Fibroblast of lung (primary cell): Measurements from ENCODE around the gene DSCAML1.

Experiments
- EZH2 ChIP-seq: IDR thresholded peaks from 2 replicates; pipeline ENCODE4 v1.5.1; 2012; ENCODE audit warnings: low read length, control low read depth, mild to moderate bottlenecking; ENCODE audit errors: missing control alignments
- TF ChIP-seq, protein P1 (sequence below), 2 donors: IDR thresholded peaks in 1 of 2; conservative IDR thresholded peaks in 1 of 2; 1 replicate in 1 of 2; 2 replicates in 1 of 2; pipeline ENCODE4 v1.5.1; 2011 to 2012; ENCODE audit warnings: low read length in 2 of 2, control low read depth in 1 of 2, inconsistent platforms in 1 of 2, low read depth in 1 of 2, mild to moderate bottlenecking in 1 of 2

DNA sequence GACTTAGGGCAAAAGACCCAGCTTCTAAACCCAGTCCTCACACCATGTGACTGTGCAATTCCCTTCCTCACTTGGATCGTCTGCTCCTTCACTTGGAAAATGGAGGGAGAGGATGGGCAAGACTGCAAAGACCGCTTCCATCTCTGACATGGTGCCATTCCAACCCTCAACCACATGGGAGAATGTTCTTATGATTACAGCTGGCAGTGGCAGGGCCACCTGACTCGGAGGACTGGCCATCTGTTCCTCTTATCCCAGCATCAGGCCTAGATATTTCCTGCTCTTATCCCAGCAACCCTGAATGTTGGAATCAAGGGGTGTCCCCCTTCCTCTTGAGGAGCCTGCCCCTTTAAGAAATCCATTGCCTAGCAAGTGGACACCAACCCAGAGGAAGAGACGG is 15.4 kb downstream of the DSCAML1 start:
- TF ChIP-seq, protein P1, sequence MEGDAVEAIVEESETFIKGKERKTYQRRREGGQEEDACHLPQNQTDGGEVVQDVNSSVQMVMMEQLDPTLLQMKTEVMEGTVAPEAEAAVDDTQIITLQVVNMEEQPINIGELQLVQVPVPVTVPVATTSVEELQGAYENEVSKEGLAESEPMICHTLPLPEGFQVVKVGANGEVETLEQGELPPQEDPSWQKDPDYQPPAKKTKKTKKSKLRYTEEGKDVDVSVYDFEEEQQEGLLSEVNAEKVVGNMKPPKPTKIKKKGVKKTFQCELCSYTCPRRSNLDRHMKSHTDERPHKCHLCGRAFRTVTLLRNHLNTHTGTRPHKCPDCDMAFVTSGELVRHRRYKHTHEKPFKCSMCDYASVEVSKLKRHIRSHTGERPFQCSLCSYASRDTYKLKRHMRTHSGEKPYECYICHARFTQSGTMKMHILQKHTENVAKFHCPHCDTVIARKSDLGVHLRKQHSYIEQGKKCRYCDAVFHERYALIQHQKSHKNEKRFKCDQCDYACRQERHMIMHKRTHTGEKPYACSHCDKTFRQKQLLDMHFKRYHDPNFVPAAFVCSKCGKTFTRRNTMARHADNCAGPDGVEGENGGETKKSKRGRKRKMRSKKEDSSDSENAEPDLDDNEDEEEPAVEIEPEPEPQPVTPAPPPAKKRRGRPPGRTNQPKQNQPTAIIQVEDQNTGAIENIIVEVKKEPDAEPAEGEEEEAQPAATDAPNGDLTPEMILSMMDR (conservative IDR thresholded peaks at IDR 0.05 in 1 of 2, IDR thresholded peaks at IDR 0.05 in 1 of 2; ENCODE audit: low read depth in 1 of 2, low read length in 2 of 2), result no peak
- TF ChIP-seq EZH2, result no peak
